Trophoblast cell (in vitro differentiated cells and primary cell): Measurements from ENCODE around the gene IQCK.

Experiments
- DNase-seq, 2 donors: peaks; one replicate each; pipeline ENCODE4 v3.0.0-alpha.2; 2016
- H2AFZ ChIP-seq: 2 replicates; pipeline ENCODE4 v1.6.1; 2013; ENCODE audit warnings: low read length, moderate library complexity, mild to moderate bottlenecking; ENCODE audit not compliant: insufficient read depth, poor library complexity
- H2AK5ac ChIP-seq: 2 replicates; pipeline ENCODE4 v1.6.1; 2013; ENCODE audit warnings: mild to moderate bottlenecking, low read length
- H2BK120ac ChIP-seq: 2 replicates; pipeline ENCODE4 v1.6.1; 2013; ENCODE audit warnings: low read length, mild to moderate bottlenecking, moderate library complexity; ENCODE audit not compliant: insufficient read depth, poor library complexity
- H2BK12ac ChIP-seq: 2 replicates; pipeline ENCODE4 v1.6.1; 2013; ENCODE audit warnings: mild to moderate bottlenecking, low read length, moderate library complexity
- H2BK5ac ChIP-seq: 2 replicates; pipeline ENCODE4 v1.6.1; 2013; ENCODE audit warnings: low read length, low read depth, moderate library complexity, mild to moderate bottlenecking; ENCODE audit not compliant: poor library complexity
- H3K14ac ChIP-seq: 2 replicates; pipeline ENCODE4 v1.6.1; 2013; ENCODE audit warnings: mild to moderate bottlenecking, low read length
- H3K18ac ChIP-seq: 2 replicates; pipeline ENCODE4 v1.6.1; 2013; ENCODE audit warnings: mild to moderate bottlenecking, low read length
- H3K23ac ChIP-seq: 2 replicates; pipeline ENCODE4 v1.6.1; 2013; ENCODE audit warnings: low read length
- H3K27ac ChIP-seq: 2 replicates; pipeline ENCODE4 v1.5.1; 2013; ENCODE audit warnings: low read depth, mild to moderate bottlenecking, inconsistent platforms, low read length, moderate library complexity
- H3K27me3 ChIP-seq: 2 replicates; pipeline ENCODE4 v1.6.1; 2013; ENCODE audit warnings: inconsistent platforms, mild to moderate bottlenecking, low read length, moderate library complexity; ENCODE audit not compliant: insufficient read depth
- H3K36me3 ChIP-seq, 2 experiments: 1 replicate in 1 of 2; 2 replicates in 1 of 2; pipeline ENCODE4 v1.6.1; 2013; ENCODE audit warnings: low read length in 2 of 2, mild to moderate bottlenecking in 2 of 2, moderate library complexity in 1 of 2; ENCODE audit not compliant: insufficient read depth in 2 of 2, control insufficient read depth in 1 of 2
- H3K4ac ChIP-seq: 2 replicates; pipeline ENCODE4 v1.6.1; 2013; ENCODE audit warnings: low read depth, mild to moderate bottlenecking, low read length, moderate library complexity
- H3K4me1 ChIP-seq, 2 experiments: 1 replicate in 1 of 2; 2 replicates in 1 of 2; pipeline ENCODE4 v1.6.1; 2013; ENCODE audit warnings: low read length in 2 of 2, mild to moderate bottlenecking in 2 of 2, moderate library complexity in 1 of 2; ENCODE audit not compliant: insufficient read depth in 2 of 2, control insufficient read depth in 1 of 2
- H3K4me2 ChIP-seq: 2 replicates; pipeline ENCODE4 v1.6.1; 2013; ENCODE audit warnings: inconsistent platforms, mild to moderate bottlenecking, low read length, moderate library complexity
- H3K4me3 ChIP-seq: 2 replicates; pipeline ENCODE4 v1.5.1; 2013; ENCODE audit warnings: mild to moderate bottlenecking, low read depth, low read length, inconsistent platforms
- H3K79me1 ChIP-seq: one replicate; pipeline ENCODE4 v1.6.1; 2013; ENCODE audit warnings: low read length
- H3K79me2 ChIP-seq: 2 replicates; pipeline ENCODE4 v1.6.1; 2013; ENCODE audit warnings: low read length, mild to moderate bottlenecking; ENCODE audit not compliant: control insufficient read depth, insufficient read depth, poor library complexity
- H3K9ac ChIP-seq: 2 replicates; pipeline ENCODE4 v1.6.1; 2013; ENCODE audit warnings: mild to moderate bottlenecking, low read length
- H3K9me3 ChIP-seq: 2 replicates; pipeline ENCODE4 v1.6.1; 2013; ENCODE audit warnings: low read depth, mild to moderate bottlenecking, control low read depth, inconsistent platforms, low read length; ENCODE audit not compliant: insufficient read depth
- H4K12ac ChIP-seq: 2 replicates; pipeline ENCODE4 v1.6.1; 2013; ENCODE audit warnings: low read depth, mild to moderate bottlenecking, low read length, moderate library complexity
- H4K8ac ChIP-seq: 2 replicates; pipeline ENCODE4 v1.6.1; 2013; ENCODE audit warnings: low read depth, mild to moderate bottlenecking, low read length, moderate library complexity
- H4K91ac ChIP-seq: one replicate; pipeline ENCODE4 v1.6.1; 2013; ENCODE audit warnings: low read depth, mild to moderate bottlenecking, low read length, moderate library complexity
- WGBS: extraction: QIAGEN DNeasy Blood & Tissue Kit; methylation state at CpG from one replicate; pipeline ENCODE4 v1.1.7; 2013; ENCODE audit warnings: missing lambda C conversion rate; ENCODE audit not compliant: insufficient read length, insufficient coverage; ENCODE audit errors: extremely low coverage; 5-methylcytosine and 5-hydroxymethylcytosine counted together

The IQCK gene

GRCh38 chr16:19833176-19833575, 115.1 kb downstream of the IQCK start:
- WGBS, result no CpG with 5 or more reads among the region's 3 CpGs
- H3K79me1 ChIP-seq, result no peaks in the 10 kb centered on the region
- no peak overlapping the region for H2AK5ac ChIP-seq
- H2AFZ ChIP-seq, result no peak overlapping the region
- H3K4me1 ChIP-seq, result no peaks in the 10 kb centered on the region
- no peak overlapping the region for H3K23ac ChIP-seq
- H3K27ac ChIP-seq, result no peak overlapping the region
- H3K79me2 ChIP-seq, result no peaks in the 10 kb centered on the region
- H2BK120ac ChIP-seq, result no peak overlapping the region
- H2BK5ac ChIP-seq, result no peak overlapping the region
- H4K91ac ChIP-seq, result no peak overlapping the region
- DNase-seq, result no peak
- H3K4ac ChIP-seq, result no peak overlapping the region
- H3K27me3 ChIP-seq, result no peaks in the 10 kb centered on the region
- no peak overlapping the region for H3K9ac ChIP-seq
- H3K4me2 ChIP-seq, result no peak overlapping the region
- H3K18ac ChIP-seq, result no peak overlapping the region
- no peak overlapping the region for H3K4me3 ChIP-seq
- H2BK12ac ChIP-seq, result no peak overlapping the region
- H3K36me3 ChIP-seq, result no peaks in the 10 kb centered on the region
- no peak overlapping the region for H4K8ac ChIP-seq
- H3K9me3 ChIP-seq, result no peaks in the 10 kb centered on the region
- no peak overlapping the region for H4K12ac ChIP-seq
- no peak overlapping the region for H3K14ac ChIP-seq

GRCh38 chr16:19833581-19833980, 115.5 kb downstream of the IQCK start:
- H2BK12ac ChIP-seq, result no peak overlapping the region
- no peak overlapping the region for H2AK5ac ChIP-seq
- no peak overlapping the region for H3K27ac ChIP-seq
- WGBS, result no CpG with 5 or more reads among the region's 5 CpGs
- H2AFZ ChIP-seq, result no peak overlapping the region
- no peaks in the 10 kb centered on the region for H3K9me3 ChIP-seq
- H4K12ac ChIP-seq, result no peak overlapping the region
- no peak overlapping the region for H3K4me3 ChIP-seq
- H4K8ac ChIP-seq, result no peak overlapping the region
- no peak overlapping the region for H3K9ac ChIP-seq
- no peak overlapping the region for H3K14ac ChIP-seq
- H3K4ac ChIP-seq, result no peak overlapping the region
- DNase-seq, result no peak
- no peaks in the 10 kb centered on the region for H3K4me1 ChIP-seq
- no peak overlapping the region for H2BK120ac ChIP-seq
- H3K4me2 ChIP-seq, result no peak overlapping the region
- no peak overlapping the region for H3K23ac ChIP-seq
- H3K79me1 ChIP-seq, result no peaks in the 10 kb centered on the region
- no peaks in the 10 kb centered on the region for H3K27me3 ChIP-seq
- no peak overlapping the region for H3K18ac ChIP-seq
- H4K91ac ChIP-seq, result no peak overlapping the region
- no peaks in the 10 kb centered on the region for H3K79me2 ChIP-seq
- no peak overlapping the region for H2BK5ac ChIP-seq
- no peaks in the 10 kb centered on the region for H3K36me3 ChIP-seq

GRCh38 chr16:19835196-19835595, 117.1 kb downstream of the IQCK start:
- H3K14ac ChIP-seq, result no peak overlapping the region
- no peak overlapping the region for H3K23ac ChIP-seq
- no peak overlapping the region for H4K8ac ChIP-seq
- no peak overlapping the region for H2BK5ac ChIP-seq
- DNase-seq, result no peak
- H3K36me3 ChIP-seq, result no peaks in the 10 kb centered on the region
- H3K9me3 ChIP-seq, result no peaks in the 10 kb centered on the region
- no peak overlapping the region for H3K4ac ChIP-seq
- no CpG with 5 or more reads among the region's 3 CpGs for WGBS
- H2AFZ ChIP-seq, result no peak overlapping the region
- H3K4me3 ChIP-seq, result no peak overlapping the region
- no peak overlapping the region for H4K12ac ChIP-seq
- H3K4me2 ChIP-seq, result no peak overlapping the region
- no peak overlapping the region for H2BK120ac ChIP-seq
- no peak overlapping the region for H2AK5ac ChIP-seq
- no peaks in the 10 kb centered on the region for H3K79me2 ChIP-seq
- H3K79me1 ChIP-seq, result no peaks in the 10 kb centered on the region
- H3K9ac ChIP-seq, result no peak overlapping the region
- no peaks in the 10 kb centered on the region for H3K27me3 ChIP-seq
- no peaks in the 10 kb centered on the region for H3K4me1 ChIP-seq
- no peak overlapping the region for H4K91ac ChIP-seq
- no peak overlapping the region for H3K18ac ChIP-seq
- no peak overlapping the region for H2BK12ac ChIP-seq
- no peak overlapping the region for H3K27ac ChIP-seq

GRCh38 chr16:19835968-19836421, 117.9 kb downstream of the IQCK start:
- Histone ChIP-seq H3K23ac (no peak overlapping the region), H3K36me3 (no peaks in the 10 kb centered on the region), H2AK5ac (no peak overlapping the region), H2BK12ac (no peak overlapping the region), H3K4ac (no peak overlapping the region), H3K79me1 (no peaks in the 10 kb centered on the region), H3K9me3 (no peaks in the 10 kb centered on the region), H4K8ac (no peak overlapping the region), H4K12ac (no peak overlapping the region), H3K27ac (no peak overlapping the region), H2BK5ac (no peak overlapping the region), H3K4me1 (no peaks in the 10 kb centered on the region), H2BK120ac (no peak overlapping the region), H3K9ac (no peak overlapping the region), H3K4me2 (no peak overlapping the region), H3K79me2 (no peaks in the 10 kb centered on the region), H3K14ac (no peak overlapping the region), H2AFZ (no peak overlapping the region), H3K4me3 (no peak overlapping the region), H3K27me3 (no peaks in the 10 kb centered on the region), H3K18ac (no peak overlapping the region), H4K91ac (no peak overlapping the region)
- no peak for DNase-seq
